Chondrocyte (in vitro differentiated cells): ENCODE data around the gene ATP23. TPM values are rescaled to one million over a fixed set of nuclear protein-coding genes. Genes with fewer than 3 reads are reported as not detected.

Experiments used
- DNase-seq: peaks from one replicate; pipeline ENCODE4 v3.0.0; 2021; ENCODE audit warnings: mixed read lengths, low spot score
- H3K27ac Mint-ChIP-seq: one replicate; pipeline ENCODE4 v1.8.0; 2021; ENCODE audit warnings: mild to moderate bottlenecking, moderate library complexity, mixed read lengths; ENCODE audit not compliant: unreplicated experiment
- H3K27me3 Mint-ChIP-seq: 2 replicates; pipeline ENCODE4 v1.8.0; 2021; ENCODE audit warnings: low read depth, mixed read lengths
- H3K36me3 Mint-ChIP-seq: 2 replicates; pipeline ENCODE4 v1.8.0; 2021; ENCODE audit warnings: low read depth, mixed read lengths
- H3K4me1 Mint-ChIP-seq: 2 replicates; pipeline ENCODE4 v1.8.0; 2021; ENCODE audit warnings: low read depth, mild to moderate bottlenecking, mixed read lengths
- H3K4me3 Mint-ChIP-seq: one replicate; pipeline ENCODE4 v1.8.0; 2021; ENCODE audit warnings: mild to moderate bottlenecking, moderate library complexity, mixed read lengths; ENCODE audit not compliant: unreplicated experiment
- H3K9me3 Mint-ChIP-seq: 2 replicates; pipeline ENCODE4 v1.8.0; 2021; ENCODE audit warnings: low read depth, mixed read lengths
- total RNA-seq: library from RNA; stranded (reverse); gene quantifications from 3 replicates; pipeline ENCODE4 v1.2.1, GENCODE V29; 2021
- TF ChIP-seq, protein P1 (sequence below): fragments of 200-600 bp; sonication (generic); IDR thresholded peaks from 2 replicates; pipeline ENCODE4 v1.5.0; 2021; ENCODE audit warnings: antibody characterized with exemption, mild to moderate bottlenecking, moderate library complexity

Gene ATP23
- total RNA-seq, 1 donor from 2014 or later = 3.6 TPM

DNA sequence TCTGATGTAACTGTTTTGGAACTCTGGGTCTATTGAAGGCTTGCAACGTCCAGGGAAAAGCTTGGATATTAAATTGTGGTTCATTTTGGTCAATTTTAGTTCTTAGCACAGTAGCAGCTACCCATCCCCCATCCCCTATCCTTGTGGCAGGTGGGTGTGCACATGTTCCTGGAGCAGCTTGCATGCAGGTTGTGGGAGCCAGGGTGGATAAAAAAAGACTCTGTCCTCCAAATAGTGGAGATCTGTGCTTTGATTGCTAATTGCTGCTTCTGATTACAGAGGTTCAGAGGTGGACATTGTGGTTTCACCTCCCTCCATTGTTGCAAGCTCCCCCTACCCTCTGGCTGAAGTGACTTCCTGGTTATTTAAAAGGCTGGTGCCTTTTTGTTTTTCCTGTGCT, 23.1 kb downstream of the ATP23 start:
- Mint-ChIP-seq H3K27me3 (no peaks in the 10 kb centered on the region), H3K27ac (no peak overlapping the region), H3K4me1 (no peaks in the 10 kb centered on the region), H3K4me3 (no peak overlapping the region), H3K9me3 (peaks cover 65% of the 10 kb centered on the region), H3K36me3 (peaks cover 17% of the 10 kb centered on the region)
- TF ChIP-seq, protein P1, sequence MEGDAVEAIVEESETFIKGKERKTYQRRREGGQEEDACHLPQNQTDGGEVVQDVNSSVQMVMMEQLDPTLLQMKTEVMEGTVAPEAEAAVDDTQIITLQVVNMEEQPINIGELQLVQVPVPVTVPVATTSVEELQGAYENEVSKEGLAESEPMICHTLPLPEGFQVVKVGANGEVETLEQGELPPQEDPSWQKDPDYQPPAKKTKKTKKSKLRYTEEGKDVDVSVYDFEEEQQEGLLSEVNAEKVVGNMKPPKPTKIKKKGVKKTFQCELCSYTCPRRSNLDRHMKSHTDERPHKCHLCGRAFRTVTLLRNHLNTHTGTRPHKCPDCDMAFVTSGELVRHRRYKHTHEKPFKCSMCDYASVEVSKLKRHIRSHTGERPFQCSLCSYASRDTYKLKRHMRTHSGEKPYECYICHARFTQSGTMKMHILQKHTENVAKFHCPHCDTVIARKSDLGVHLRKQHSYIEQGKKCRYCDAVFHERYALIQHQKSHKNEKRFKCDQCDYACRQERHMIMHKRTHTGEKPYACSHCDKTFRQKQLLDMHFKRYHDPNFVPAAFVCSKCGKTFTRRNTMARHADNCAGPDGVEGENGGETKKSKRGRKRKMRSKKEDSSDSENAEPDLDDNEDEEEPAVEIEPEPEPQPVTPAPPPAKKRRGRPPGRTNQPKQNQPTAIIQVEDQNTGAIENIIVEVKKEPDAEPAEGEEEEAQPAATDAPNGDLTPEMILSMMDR = no peak
- no peak for DNase-seq

DNA sequence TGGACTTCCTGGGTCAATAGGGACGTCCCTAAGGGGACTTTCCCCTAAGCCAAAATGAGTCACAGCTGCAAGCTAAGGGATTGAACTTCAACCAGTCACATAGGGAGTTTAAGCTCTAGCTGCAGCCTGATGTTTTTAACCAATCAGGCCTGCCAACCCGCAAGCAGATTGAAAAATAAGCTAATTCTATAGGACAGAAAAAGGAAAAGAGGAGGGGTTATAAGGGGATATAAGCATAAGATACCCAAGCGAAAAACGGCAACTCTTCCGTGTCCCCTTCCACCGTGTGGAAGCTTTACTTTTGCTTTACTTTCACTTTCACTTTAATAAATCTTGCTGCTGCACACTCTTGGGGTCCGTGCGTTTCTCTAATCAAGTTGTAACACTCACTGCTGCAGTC, 24.4 kb downstream of the ATP23 start:
- H3K27me3 Mint-ChIP-seq = no peaks in the 10 kb centered on the region
- no peak overlapping the region for H3K27ac Mint-ChIP-seq
- no peaks in the 10 kb centered on the region for H3K4me1 Mint-ChIP-seq
- H3K9me3 Mint-ChIP-seq = peaks cover 60% of the 10 kb centered on the region
- TF ChIP-seq, protein P1 = no peak
- peaks cover 15% of the 10 kb centered on the region for H3K36me3 Mint-ChIP-seq
- no peak for DNase-seq
- no peak overlapping the region for H3K4me3 Mint-ChIP-seq

DNA sequence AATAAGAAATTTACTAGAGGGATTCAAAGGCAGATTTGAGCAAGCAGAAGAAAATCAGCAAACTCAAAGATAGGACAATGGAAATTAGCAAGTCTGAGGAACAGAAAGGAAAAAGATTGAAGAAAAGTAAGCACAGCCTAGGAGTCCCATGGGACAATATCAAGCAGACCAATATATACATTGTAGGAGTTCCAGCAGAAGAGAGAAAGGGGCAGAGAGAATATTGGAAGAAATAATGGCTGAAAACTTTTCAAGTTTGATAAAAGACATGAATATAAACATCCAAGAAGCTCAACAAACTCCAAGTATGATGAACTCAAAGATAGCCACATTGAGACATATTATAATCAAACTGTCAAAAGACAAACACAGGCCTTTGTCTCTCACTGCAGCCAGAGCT, 25.2 kb downstream of the ATP23 start:
- TF ChIP-seq, protein P1 = no peak
- Mint-ChIP-seq H3K27me3 (no peaks in the 10 kb centered on the region), H3K9me3 (peaks cover 53% of the 10 kb centered on the region), H3K27ac (no peak overlapping the region), H3K4me1 (no peaks in the 10 kb centered on the region), H3K36me3 (peaks cover 13% of the 10 kb centered on the region), H3K4me3 (no peak overlapping the region)
- DNase-seq = no peak

DNA sequence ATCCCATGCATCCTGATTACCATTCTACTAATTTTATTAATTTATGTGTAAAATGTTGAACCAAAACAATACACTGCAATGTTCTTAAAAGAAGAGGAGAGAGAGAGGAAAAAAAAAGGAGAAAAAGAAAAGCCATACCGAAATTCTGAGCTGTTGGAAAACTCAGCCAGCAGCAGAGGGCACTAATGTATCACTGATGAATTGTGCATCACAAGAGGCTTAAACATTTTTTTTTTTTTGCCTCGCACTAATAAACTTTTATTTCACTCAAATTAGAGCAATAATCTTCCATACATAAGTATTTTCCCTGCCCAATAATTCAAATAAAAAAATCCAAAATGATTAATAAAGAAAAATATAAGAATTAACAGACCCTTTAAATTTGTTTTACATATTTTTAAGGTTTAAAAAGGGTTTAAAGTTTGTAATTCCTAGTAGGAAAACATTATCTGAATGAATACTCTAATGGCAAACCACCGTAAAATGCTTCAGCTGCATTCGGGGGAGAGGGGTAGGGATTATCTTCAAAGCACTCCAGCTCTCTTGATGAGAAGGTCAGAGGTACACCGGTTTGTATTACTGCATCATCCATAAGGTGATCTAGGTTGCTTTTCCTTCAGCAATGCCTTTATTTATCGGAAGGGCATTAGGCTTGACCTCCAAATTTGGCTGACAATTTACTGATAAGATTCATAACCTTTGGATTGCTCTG, 41.9 kb downstream of the ATP23 start:
- H3K4me3 Mint-ChIP-seq = no peak overlapping the region
- no peak overlapping the region for H3K27ac Mint-ChIP-seq
- TF ChIP-seq, protein P1 = peak; percentile 95
- no peak for DNase-seq
- H3K36me3 Mint-ChIP-seq = peaks cover 8% of the 10 kb centered on the region
- H3K4me1 Mint-ChIP-seq = peaks cover 3% of the 10 kb centered on the region
- H3K9me3 Mint-ChIP-seq = peaks cover 10% of the 10 kb centered on the region
- H3K27me3 Mint-ChIP-seq = peaks cover 4% of the 10 kb centered on the region

DNA sequence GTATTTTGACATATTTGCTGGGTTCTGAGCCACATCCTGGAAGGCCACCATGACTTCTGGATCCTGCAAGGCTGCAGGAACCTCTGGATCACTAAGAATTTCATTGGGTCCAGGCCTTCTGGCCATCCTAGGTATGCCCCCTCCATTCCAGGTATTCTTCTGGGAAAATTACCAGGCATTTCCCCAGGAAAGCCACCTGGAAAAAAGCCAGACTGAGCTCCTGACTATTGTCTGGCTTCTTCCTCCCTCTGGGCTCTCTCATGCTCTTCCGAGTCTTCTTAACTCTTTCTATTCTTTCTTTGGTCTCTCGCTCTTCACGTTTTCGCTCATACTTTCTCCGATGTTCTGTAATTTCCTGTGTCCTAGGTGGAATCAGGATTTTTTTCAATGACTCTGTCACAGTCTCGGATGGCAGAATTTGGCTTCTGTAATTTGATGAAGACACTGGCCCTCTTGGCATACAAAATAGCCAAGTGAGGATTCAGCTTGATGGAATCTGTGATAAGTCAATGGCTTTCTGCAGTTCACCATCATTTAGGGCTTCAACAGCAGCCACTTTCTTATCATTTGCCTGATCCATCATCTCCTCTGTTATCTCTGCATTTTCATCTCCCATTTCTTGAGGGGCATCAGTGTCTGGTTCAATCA, 42.6 kb downstream of the ATP23 start:
- TF ChIP-seq, protein P1 = no peak
- H3K4me3 Mint-ChIP-seq = no peak overlapping the region
- peaks cover 8% of the 10 kb centered on the region for H3K36me3 Mint-ChIP-seq
- H3K9me3 Mint-ChIP-seq = peaks cover 10% of the 10 kb centered on the region
- peaks cover 3% of the 10 kb centered on the region for H3K4me1 Mint-ChIP-seq
- DNase-seq = no peak
- peaks cover 4% of the 10 kb centered on the region for H3K27me3 Mint-ChIP-seq
- no peak overlapping the region for H3K27ac Mint-ChIP-seq
